BJ (cell line): ENCODE data around the gene HDLBP. TPM values are rescaled to one million over a fixed set of nuclear protein-coding genes. Genes with fewer than 3 reads are reported as not detected.

Source experiments
- CTCF ChIA-PET: fragments of 350-600 bp; formaldehyde crosslinking; extraction: SDS; loops from one replicate; lab custom pipeline; 2021; ENCODE audit warnings: antibody characterized with exemption, inconsistent platforms; lab: Yijun Ruan, JAX
- POLR2A ChIA-PET: fragments of 300-600 bp; sonication (Branson Sonifier 250); formaldehyde crosslinking; extraction: SDS; loops from one replicate; lab custom pipeline; 2021; ENCODE audit warnings: antibody characterized with exemption; lab: Charles Lee
- DNase-seq: peaks from one replicate; pipeline ENCODE4 v3.0.0-alpha.2; 2011; ENCODE audit warnings: low read depth
- H3K27me3 ChIP-seq: 2 replicates; pipeline ENCODE4 v1.6.0; 2011; ENCODE audit warnings: low read length; ENCODE audit not compliant: control insufficient read depth, insufficient read depth
- H3K36me3 ChIP-seq: 2 replicates; pipeline ENCODE4 v1.5.1; 2011; ENCODE audit warnings: low read length; ENCODE audit not compliant: control insufficient read depth, insufficient read depth
- H3K4me3 ChIP-seq: 2 replicates; pipeline ENCODE4 v1.5.1; 2011; ENCODE audit warnings: low read depth, mild to moderate bottlenecking, control low read depth, low read length
- CTCF ChIP-seq: IDR thresholded peaks from 2 replicates; pipeline ENCODE4 v1.5.1; 2011; ENCODE audit warnings: low read depth, mild to moderate bottlenecking, control low read depth, inconsistent platforms, low read length, moderate library complexity; ENCODE audit not compliant: insufficient read depth
- polyA plus RNA-seq: library from polyadenylated mRNA; depleted of rRNA; stranded (reverse); fragments of >200 nt; gene quantifications from 2 replicates; pipeline ENCODE4 v1.2.3, GENCODE V29; 2011

Gene HDLBP
- polyA plus RNA-seq, 1 experiment, result 948 TPM

- H3K36me3 ChIP-seq, result no peaks in the 10 kb centered on the region
- ChIA-PET CTCF (interaction anchor here (1.6 kb wide), 1 partner anchor 19 kb away, joined by 3 read pairs; no protein-coding TSS in a partner anchor), POLR2A (no interaction called here)
- no peaks in the 10 kb centered on the region for H3K27me3 ChIP-seq
- no peak overlapping the region for H3K4me3 ChIP-seq
- no peak for DNase-seq
- no peak for TF ChIP-seq CTCF
These were observed 40.0 kb downstream of the HDLBP start for GRCh38 chr2:241275504-241275903.

DNA sequence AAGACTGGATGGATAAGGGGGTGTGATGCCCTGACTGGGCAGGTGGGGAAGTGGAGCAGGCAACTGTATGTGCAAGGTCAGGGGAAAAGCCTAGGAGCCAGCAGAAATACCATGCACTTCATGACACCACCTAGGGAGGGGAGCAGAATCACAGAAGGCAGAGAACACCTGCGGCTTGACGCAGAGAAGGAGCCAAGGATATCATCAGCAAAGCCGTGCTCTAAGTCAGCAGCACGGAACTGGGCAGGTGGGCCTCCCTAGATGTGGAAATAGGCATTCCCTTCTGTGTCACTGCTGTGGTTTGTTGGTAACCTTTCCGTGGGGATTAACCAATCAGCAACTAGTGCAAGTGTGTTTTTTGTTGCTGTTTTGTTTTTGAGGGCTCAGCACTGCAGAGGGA lies 41.3 kb downstream of the HDLBP start:
- no peak overlapping the region for H3K4me3 ChIP-seq
- TF ChIP-seq CTCF, result no peak
- ChIA-PET CTCF (interaction anchor here (1.6 kb wide), 1 partner anchor 20 kb away, joined by 3 read pairs; no protein-coding TSS in a partner anchor), POLR2A (no interaction called here)
- no peaks in the 10 kb centered on the region for H3K27me3 ChIP-seq
- no peak for DNase-seq
- no peaks in the 10 kb centered on the region for H3K36me3 ChIP-seq

DNA sequence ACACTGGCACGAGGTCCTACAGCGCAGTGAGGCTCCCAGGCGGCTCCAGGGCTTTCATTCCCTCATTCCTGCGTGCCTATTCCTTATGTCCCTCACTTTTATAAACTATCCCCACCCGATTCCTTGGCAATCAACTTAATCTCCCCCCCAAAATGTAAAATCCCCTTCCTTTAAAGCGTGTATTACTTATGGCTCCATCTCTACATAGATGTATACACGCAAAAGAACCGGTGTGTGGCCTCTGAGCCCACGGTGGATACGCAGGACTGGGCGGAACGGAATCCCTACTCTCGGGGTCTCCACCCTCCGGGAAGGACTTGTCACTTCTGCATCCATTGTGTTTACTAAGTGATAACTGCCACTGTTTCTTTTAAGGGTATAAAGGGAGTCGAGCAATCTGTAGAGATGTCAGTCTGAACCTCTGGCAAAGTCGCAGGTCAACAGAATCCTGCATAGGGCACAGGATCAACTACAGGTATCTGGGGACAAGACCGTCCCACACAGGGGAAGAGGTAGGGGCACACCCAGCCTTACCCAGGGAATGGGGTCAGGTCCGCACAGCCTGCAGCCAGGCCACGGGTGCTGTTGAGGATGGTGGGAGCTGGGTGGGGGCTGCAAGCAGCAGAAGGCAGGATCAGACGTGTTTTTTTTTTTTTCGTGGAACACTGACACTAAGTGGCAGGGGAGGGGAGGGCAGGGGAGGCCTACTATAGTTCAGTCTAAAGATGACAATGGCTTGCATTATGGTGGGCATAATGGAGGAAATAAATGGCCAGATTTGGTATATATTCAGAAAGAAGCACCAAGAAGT lies 42.1 kb downstream of the HDLBP start:
- CTCF ChIA-PET, result interaction anchor here (1.6 kb wide), 1 partner anchor 21 kb away, joined by 3 read pairs; no protein-coding TSS in a partner anchor
- Histone ChIP-seq H3K4me3 (peak overlapping the region; percentile 73), H3K36me3 (no peaks in the 10 kb centered on the region; the same call in 1 of the 2 replicates), H3K27me3 (no peaks in the 10 kb centered on the region)
- POLR2A ChIA-PET, result no interaction called here
- DNase-seq, result no peak
- no peak for TF ChIP-seq CTCF

GRCh38 chr2:241272303-241273209 lies 42.9 kb downstream of the HDLBP start:
- Histone ChIP-seq H3K27me3 (no peaks in the 10 kb centered on the region), H3K4me3 (peak overlapping the region; percentile 73), H3K36me3 (peaks cover 6% of the 10 kb centered on the region)
- DNase-seq, result no peak
- ChIA-PET POLR2A (no interaction called here), CTCF (interaction anchor here (0.6 kb wide), 1 partner anchor 20 kb away, joined by 3 read pairs; no protein-coding TSS in a partner anchor)
- no peak for TF ChIP-seq CTCF
